Gastroesophageal sphincter (tissue), 4 donors: ENCODE results near the gene MRPL32. TPM values are rescaled to one million over a fixed set of nuclear protein-coding genes. Genes with fewer than 3 reads are reported as not detected.

Source experiments
- ATAC-seq: fragments of 150-250 bp; one replicate; pipeline ENCODE4 v1.9.1; 2016; ENCODE audit warnings: mild to moderate bottlenecking, moderate library complexity
- H3K27ac ChIP-seq, 4 donors: fragments of 200-600 bp; sonication (generic) in 3 of 4; 1 replicate in 3 of 4; 2 replicates in 1 of 4; pipeline ENCODE4 v1.5.1; 2016 to 2019
- H3K27me3 ChIP-seq: fragments of 200-600 bp; sonication (generic); one replicate; pipeline ENCODE4 v1.5.1; 2019
- H3K36me3 ChIP-seq, 2 donors: fragments of 200-600 bp; sonication (generic); one replicate each; pipeline ENCODE4 v1.5.1; 2019; ENCODE audit warnings: control low read depth in 1 of 2
- H3K4me1 ChIP-seq, 3 donors: fragments of 200-600 bp; sonication (generic); 1 replicate in 2 of 3; 2 replicates in 1 of 3; pipeline ENCODE4 v1.5.1; 2016 to 2019; ENCODE audit warnings: control low read depth in 2 of 3
- H3K4me3 ChIP-seq, 2 donors: fragments of 200-600 bp; sonication (generic); one replicate each; pipeline ENCODE4 v1.5.1; 2019; ENCODE audit warnings: mild to moderate bottlenecking in 1 of 2, moderate library complexity in 1 of 2
- H3K9me3 ChIP-seq, 3 donors: fragments of 200-600 bp; sonication (generic); one replicate each; pipeline ENCODE4 v1.5.1; 2017 to 2019; ENCODE audit warnings: control low read depth in 2 of 3
- CTCF ChIP-seq, 4 experiments: fragments of 200-600 bp in 2 of 4; fragments of 450-650 bp in 2 of 4; sonication (generic) in 1 of 4; IDR thresholded peaks; one replicate each; pipeline ENCODE4 v1.5.1; 2017 to 2019; ENCODE audit warnings: antibody characterized with exemption in 4 of 4, mild to moderate bottlenecking in 2 of 4, moderate library complexity in 2 of 4
- EP300 ChIP-seq: sonication (generic); formaldehyde crosslinking; IDR thresholded peaks from one replicate; pipeline ENCODE4 v1.6.1; 2017; ENCODE audit warnings: antibody characterized with exemption, mild to moderate bottlenecking
- POLR2A ChIP-seq, 2 donors: fragments of 450-650 bp; IDR thresholded peaks; one replicate each; pipeline ENCODE4 v1.6.1; 2017; ENCODE audit warnings: antibody characterized with exemption in 2 of 2, mild to moderate bottlenecking in 2 of 2, moderate library complexity in 1 of 2
- POLR2AphosphoS5 ChIP-seq: sonication (generic); formaldehyde crosslinking; IDR thresholded peaks from one replicate; pipeline ENCODE4 v1.6.1; 2017; ENCODE audit warnings: antibody characterized with exemption
- WGBS, 2 donors: methylation state at CpG; one replicate each; pipeline ENCODE4 v1.1.5; 2018; ENCODE audit warnings: low coverage in 1 of 2; 5-methylcytosine and 5-hydroxymethylcytosine counted together
- total RNA-seq, 4 donors: library from RNA; depleted of rRNA; stranded (reverse); fragments of >200 nt; gene quantifications; one replicate each; pipeline ENCODE4 v1.1.0, GENCODE V29; 2016

Gene MRPL32
- total RNA-seq, 4 donors from 2014 or later: 45.6 to 68.7 (median 53.8) TPM

GRCh38 chr7:42980514-42980913 lies 48.3 kb downstream of the MRPL32 start:
- no peak overlapping the region for H3K27ac ChIP-seq
- no peak for ATAC-seq
- H3K27me3 ChIP-seq: no peaks in the 10 kb centered on the region
- no peaks in the 10 kb centered on the region for H3K36me3 ChIP-seq
- no peaks in the 10 kb centered on the region for H3K4me1 ChIP-seq
- no peak overlapping the region for H3K4me3 ChIP-seq
- 80% methylated on average over 2 to 3 of the region's 3 CpGs for WGBS, 2 donors
- peaks cover 0 to 11% (median 0%) of the 10 kb centered on the region in 3 donors for H3K9me3 ChIP-seq
- TF ChIP-seq POLR2AphosphoS5: no peak
- TF ChIP-seq POLR2A (IDR thresholded peaks at IDR 0.05): no peak
- no peak for TF ChIP-seq CTCF (IDR thresholded peaks at IDR 0.05)
- TF ChIP-seq EP300: no peak

DNA sequence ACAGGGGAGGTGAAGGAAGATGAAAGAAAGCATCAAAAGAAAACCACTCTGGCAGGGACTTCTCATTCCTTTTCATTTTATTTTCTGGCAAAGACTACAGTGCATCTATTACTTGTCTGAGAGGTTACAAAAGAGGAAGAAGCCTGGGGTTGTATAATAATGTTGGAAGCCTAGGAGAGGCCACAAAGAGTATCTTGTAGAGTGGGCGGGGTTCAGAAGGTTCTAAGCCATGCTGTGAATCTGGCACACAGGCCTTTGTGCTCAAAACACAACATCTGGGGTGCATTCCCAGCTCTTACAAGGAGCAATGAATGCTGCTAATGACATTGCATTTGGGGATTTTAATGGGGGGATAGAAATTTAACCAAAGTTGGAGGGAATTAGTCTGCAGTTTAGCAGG lies 49.4 kb downstream of the MRPL32 start:
- no peaks in the 10 kb centered on the region for H3K36me3 ChIP-seq
- ATAC-seq: no peak
- H3K4me3 ChIP-seq: no peak overlapping the region
- peaks cover 0 to 11% (median 0%) of the 10 kb centered on the region in 3 donors for H3K9me3 ChIP-seq
- no peaks in the 10 kb centered on the region for H3K27me3 ChIP-seq
- H3K4me1 ChIP-seq: no peaks in the 10 kb centered on the region
- WGBS, 2 donors: 86 to 91% methylated on average over 1 of the region's 1 CpG
- TF ChIP-seq CTCF (IDR thresholded peaks at IDR 0.05) (no peak), EP300 (no peak)
- no peak overlapping the region for H3K27ac ChIP-seq

- no peak for TF ChIP-seq CTCF (IDR thresholded peaks at IDR 0.05)
- no peak for TF ChIP-seq POLR2A (IDR thresholded peaks at IDR 0.05)
- no peak for TF ChIP-seq POLR2AphosphoS5
- no peak for TF ChIP-seq EP300
Measured at GRCh38 chr7:42982604-42983115, 50.5 kb downstream of the MRPL32 start.

DNA sequence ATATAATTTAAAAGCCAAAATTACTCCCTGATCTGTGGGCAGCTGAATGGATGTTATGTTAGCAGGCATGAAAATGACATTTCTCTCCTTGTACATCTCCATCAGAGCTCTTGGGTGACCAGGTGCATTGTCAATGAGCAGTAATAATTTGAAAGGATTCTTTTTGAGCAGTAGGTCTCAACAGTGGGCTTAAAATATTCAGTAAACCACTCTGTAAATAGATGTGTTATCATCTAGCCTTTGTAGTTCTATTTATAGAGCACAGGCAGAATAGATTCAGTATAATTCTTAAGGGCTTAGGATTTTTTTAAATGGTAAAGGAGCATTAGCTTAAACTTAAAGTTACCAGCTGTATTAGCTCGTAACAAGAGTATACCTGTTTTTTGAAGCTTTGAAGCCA lies 52.0 kb downstream of the MRPL32 start:
- WGBS, 2 donors: 79 to 83% methylated on average over 1 of the region's 1 CpG
- no peak overlapping the region for H3K4me3 ChIP-seq
- ATAC-seq: no peak
- H3K27ac ChIP-seq: no peak overlapping the region
- no peaks in the 10 kb centered on the region for H3K27me3 ChIP-seq
- no peaks in the 10 kb centered on the region for H3K4me1 ChIP-seq
- no peak for TF ChIP-seq POLR2A (IDR thresholded peaks at IDR 0.05)
- TF ChIP-seq CTCF (IDR thresholded peaks at IDR 0.05): no peak
- no peak for TF ChIP-seq EP300
- TF ChIP-seq POLR2AphosphoS5: no peak
- no peaks in the 10 kb centered on the region for H3K36me3 ChIP-seq
- H3K9me3 ChIP-seq: peaks cover 0 to 11% (median 0%) of the 10 kb centered on the region in 3 donors

More at GRCh38 chr7:42982604-42983115, 50.5 kb downstream of the MRPL32 start:
- no peaks in the 10 kb centered on the region for H3K27me3 ChIP-seq
- WGBS, 2 donors: 40 to 70% methylated on average over 1 to 2 of the region's 3 CpGs
- no peak for ATAC-seq
- no peak overlapping the region for H3K27ac ChIP-seq
- H3K36me3 ChIP-seq: no peaks in the 10 kb centered on the region
- H3K4me1 ChIP-seq: no peaks in the 10 kb centered on the region
- no peak overlapping the region for H3K4me3 ChIP-seq
- H3K9me3 ChIP-seq: peaks cover 0 to 11% (median 0%) of the 10 kb centered on the region in 3 donors

DNA sequence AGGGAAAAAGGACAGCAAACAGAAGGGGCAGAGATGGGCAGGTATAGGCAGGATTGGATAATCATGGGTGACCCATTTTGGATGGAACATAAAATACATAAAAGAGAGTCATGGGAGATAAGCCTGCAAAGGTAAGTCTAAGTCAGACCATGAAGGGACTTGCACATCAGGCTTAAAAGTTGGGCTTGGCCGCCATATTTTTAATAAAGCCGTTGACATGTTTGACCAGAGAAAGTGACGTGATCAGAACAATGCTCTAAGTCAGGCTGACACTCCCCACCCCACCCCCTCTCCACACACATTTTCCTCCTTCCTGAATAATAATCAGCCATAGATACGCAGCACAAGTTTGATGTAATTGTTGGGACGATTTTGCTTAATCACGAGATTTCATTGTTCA lies 54.0 kb downstream of the MRPL32 start:
- WGBS, 2 donors: 85 to 87% methylated on average over 5 to 6 of the region's 6 CpGs

More for the DNA sequence above, 54.0 kb downstream of the MRPL32 start:
- H3K4me3 ChIP-seq: no peak overlapping the region
- H3K36me3 ChIP-seq: no peaks in the 10 kb centered on the region
- ATAC-seq: no peak
- H3K27me3 ChIP-seq: no peaks in the 10 kb centered on the region
- TF ChIP-seq POLR2AphosphoS5 (no peak), POLR2A (IDR thresholded peaks at IDR 0.05) (no peak), CTCF (IDR thresholded peaks at IDR 0.05) (no peak), EP300 (no peak)
- no peak overlapping the region for H3K27ac ChIP-seq
- peaks cover 0 to 11% (median 0%) of the 10 kb centered on the region in 3 donors for H3K9me3 ChIP-seq
- no peaks in the 10 kb centered on the region for H3K4me1 ChIP-seq
